ENCODE data around the gene SGPP1.
A peak's percentile ranks its signal among the peaks of the same experiment; 100 is the strongest.

The SGPP1 gene, protein sequence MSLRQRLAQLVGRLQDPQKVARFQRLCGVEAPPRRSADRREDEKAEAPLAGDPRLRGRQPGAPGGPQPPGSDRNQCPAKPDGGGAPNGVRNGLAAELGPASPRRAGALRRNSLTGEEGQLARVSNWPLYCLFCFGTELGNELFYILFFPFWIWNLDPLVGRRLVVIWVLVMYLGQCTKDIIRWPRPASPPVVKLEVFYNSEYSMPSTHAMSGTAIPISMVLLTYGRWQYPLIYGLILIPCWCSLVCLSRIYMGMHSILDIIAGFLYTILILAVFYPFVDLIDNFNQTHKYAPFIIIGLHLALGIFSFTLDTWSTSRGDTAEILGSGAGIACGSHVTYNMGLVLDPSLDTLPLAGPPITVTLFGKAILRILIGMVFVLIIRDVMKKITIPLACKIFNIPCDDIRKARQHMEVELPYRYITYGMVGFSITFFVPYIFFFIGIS

DNA sequence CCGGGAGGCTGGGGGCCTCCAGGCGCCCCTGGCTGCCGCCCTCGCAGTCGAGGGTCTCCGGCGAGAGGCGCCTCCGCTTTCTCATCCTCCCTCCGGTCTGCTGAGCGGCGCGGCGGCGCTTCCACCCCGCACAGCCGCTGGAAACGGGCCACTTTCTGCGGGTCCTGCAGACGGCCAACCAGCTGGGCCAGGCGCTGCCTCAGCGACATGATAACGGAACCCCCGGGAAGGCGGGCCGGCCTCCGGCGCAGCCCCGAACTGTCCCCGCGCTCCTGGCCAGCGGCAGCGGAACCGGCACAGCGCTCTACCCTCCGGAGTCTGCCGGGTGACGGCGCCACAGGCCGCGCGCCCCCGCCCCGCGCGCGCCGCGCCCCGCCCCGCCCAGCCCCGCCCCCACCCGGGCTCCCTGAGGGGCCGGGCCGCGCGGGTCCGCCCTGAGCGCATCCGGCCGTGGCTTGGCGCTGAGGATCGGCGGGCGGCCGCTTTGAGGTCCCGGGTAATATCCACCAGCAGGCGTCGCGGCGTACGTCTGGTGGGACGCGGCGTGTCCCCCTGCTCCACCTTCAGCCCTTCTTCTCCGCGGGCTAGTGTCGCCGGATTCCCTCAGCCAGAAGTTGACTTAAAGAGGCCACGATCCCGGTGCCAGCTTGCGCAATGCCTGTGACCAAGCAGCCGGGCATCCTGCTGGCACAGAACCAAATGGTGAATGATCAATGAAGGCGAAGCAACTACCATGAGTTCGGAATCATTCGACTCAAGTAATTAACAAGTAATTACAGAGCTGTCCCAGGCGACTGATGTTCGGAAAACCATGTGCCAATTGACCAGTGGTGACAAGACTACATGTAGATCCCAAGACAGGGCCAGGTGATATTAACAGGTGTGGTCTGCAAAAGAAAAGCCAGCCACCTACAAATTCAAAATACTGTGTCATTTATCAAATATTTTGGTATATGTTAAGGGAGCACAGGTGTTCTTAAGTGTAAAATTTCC, at the start of gene SGPP1:
SGPP1 (minus strand) TSS at position 330 of the 993 bp plus-strand sequence; CDS start at position 209, 121 bp downstream.
- peak within 1 kb of the TSS; percentile 76 for H3K27ac ChIP-seq
- H3K27me3 ChIP-seq: peaks cover 67% of the 10 kb centered on the region
- peaks cover 16 to 21% of the 10 kb centered on the region in 2 experiments for H3K4me1 ChIP-seq (ENCODE audit: control insufficient read depth in 1 of 2, insufficient read depth in 1 of 2, low read depth in 1 of 2, low read length in 1 of 2)
- H3K9me3 ChIP-seq: no peaks in the 10 kb centered on the region
- TF ChIP-seq, protein P1, sequence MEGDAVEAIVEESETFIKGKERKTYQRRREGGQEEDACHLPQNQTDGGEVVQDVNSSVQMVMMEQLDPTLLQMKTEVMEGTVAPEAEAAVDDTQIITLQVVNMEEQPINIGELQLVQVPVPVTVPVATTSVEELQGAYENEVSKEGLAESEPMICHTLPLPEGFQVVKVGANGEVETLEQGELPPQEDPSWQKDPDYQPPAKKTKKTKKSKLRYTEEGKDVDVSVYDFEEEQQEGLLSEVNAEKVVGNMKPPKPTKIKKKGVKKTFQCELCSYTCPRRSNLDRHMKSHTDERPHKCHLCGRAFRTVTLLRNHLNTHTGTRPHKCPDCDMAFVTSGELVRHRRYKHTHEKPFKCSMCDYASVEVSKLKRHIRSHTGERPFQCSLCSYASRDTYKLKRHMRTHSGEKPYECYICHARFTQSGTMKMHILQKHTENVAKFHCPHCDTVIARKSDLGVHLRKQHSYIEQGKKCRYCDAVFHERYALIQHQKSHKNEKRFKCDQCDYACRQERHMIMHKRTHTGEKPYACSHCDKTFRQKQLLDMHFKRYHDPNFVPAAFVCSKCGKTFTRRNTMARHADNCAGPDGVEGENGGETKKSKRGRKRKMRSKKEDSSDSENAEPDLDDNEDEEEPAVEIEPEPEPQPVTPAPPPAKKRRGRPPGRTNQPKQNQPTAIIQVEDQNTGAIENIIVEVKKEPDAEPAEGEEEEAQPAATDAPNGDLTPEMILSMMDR (IDR thresholded peaks at IDR 0.05): no peak
- H3K4me3 ChIP-seq (ENCODE audit: low read depth in 1 of 2, low read length in 1 of 2): peak within 1 kb of the TSS; percentile 76 to 83
- H3K36me3 ChIP-seq: no peaks in the 10 kb centered on the region

DNA sequence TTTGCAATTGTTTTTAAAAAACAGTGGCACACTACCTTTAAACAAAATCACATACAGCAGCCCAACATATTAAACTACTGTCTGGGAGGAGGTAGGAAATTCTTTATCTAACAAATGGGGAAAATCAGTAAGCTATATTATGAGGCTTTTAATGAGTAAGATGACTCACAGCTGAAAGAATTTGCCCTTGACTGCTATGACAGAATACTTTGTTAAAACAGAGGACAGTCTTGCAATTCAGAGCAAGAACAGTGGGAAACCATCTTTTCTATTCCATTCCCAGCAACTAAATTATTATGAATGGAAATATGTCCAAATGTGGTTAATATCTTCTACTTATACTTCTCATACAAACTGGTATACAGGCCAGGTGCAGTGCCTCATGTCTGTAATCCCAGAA, 49.2 kb upstream of the SGPP1 start:
- Histone ChIP-seq H3K36me3 (peaks cover 8% of the 10 kb centered on the region), H3K27me3 (no peaks in the 10 kb centered on the region), H3K4me1 (ENCODE audit: control insufficient read depth in 1 of 2, insufficient read depth in 1 of 2, low read depth in 1 of 2, low read length in 1 of 2) (no peaks in the 10 kb centered on the region), H3K4me3 (ENCODE audit: low read depth in 1 of 2, low read length in 1 of 2) (no peak overlapping the region), H3K9me3 (no peaks in the 10 kb centered on the region), H3K27ac (no peak overlapping the region)
- TF ChIP-seq, protein P1 (IDR thresholded peaks at IDR 0.05): no peak

DNA sequence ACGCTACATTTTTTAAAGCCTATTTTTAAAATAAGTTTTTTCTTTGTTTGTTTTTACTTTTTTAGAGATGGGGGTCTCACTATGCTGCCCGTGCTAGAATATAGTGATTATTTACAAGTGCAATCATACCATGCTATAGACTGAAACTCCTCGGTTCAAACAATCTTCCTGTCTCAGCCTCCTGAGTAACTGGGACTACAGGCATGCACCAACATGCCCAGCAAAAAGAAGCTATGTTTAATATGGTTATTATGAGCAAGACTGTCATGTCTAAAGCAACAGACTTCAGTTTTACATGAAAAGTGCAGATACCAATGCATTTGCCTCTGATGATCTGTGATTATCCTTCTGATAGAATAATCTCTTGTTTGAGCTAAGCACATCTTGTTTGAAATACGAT, 45.6 kb upstream of the SGPP1 start:
- TF ChIP-seq, protein P1 (IDR thresholded peaks at IDR 0.05): no peak
- Histone ChIP-seq H3K4me1 (ENCODE audit: control insufficient read depth in 1 of 2, insufficient read depth in 1 of 2, low read depth in 1 of 2, low read length in 1 of 2) (peaks cover 7 to 17% of the 10 kb centered on the region in 2 experiments), H3K36me3 (peaks cover 4% of the 10 kb centered on the region), H3K27ac (no peak overlapping the region), H3K27me3 (no peaks in the 10 kb centered on the region), H3K4me3 (ENCODE audit: low read depth in 1 of 2, low read length in 1 of 2) (no peak overlapping the region), H3K9me3 (no peaks in the 10 kb centered on the region)

DNA sequence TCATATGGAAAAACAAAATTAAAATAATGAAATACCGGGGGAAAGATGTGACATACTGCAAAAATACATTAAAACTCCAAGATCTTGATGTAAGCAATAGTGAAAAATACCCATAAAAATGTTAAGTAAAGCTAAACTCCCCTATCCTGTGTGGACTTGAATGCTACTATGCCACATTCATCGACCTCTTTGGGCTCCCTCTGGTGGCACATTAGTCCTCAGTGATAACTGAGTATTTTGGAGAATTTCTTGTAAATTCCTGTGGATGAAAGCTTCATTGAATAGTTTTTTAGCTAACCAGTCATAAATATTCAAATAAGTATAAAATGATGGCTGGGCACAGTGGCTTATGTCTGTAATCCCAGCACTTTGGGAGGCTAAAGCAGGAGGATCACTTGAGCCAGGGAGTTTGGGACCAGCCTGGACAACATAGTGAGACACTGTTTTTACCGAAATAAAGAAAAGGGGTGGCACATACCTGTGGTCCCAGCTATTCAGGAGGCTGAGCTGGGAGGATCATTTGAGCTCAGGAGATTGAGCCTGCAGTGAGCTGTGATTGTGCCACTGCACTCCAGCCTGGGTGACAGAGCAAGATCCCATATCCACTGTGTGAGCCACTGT, 42.4 kb upstream of the SGPP1 start:
- no peaks in the 10 kb centered on the region for H3K27me3 ChIP-seq
- TF ChIP-seq, protein P1 (IDR thresholded peaks at IDR 0.05): peak; percentile 21
- H3K36me3 ChIP-seq: peaks cover 4% of the 10 kb centered on the region
- H3K9me3 ChIP-seq: no peaks in the 10 kb centered on the region
- no peak overlapping the region for H3K4me3 ChIP-seq (ENCODE audit: low read depth in 1 of 2, low read length in 1 of 2)
- H3K27ac ChIP-seq: peak overlapping the region; percentile 5
- H3K4me1 ChIP-seq (ENCODE audit: control insufficient read depth in 1 of 2, insufficient read depth in 1 of 2, low read depth in 1 of 2, low read length in 1 of 2): peaks cover 19 to 24% of the 10 kb centered on the region in 2 experiments

DNA sequence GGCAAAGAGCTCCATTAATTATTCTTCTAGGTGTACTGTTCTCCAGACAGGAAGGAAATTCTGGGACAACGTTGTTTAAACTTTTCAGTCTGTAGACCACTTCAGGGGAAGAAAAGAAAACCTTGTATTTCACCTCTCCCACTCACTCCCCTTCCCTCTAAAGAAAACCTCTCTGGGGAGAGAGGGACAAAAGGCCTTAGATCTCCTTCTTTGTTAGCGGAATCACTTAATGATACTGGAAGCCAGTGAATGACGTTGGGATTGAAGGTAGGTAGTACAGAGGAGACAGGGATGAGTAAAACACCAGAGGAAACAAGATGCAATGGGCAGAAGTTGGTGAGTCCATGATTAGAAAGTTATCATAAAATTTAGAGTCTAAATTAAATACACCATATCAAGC, 38.7 kb upstream of the SGPP1 start:
- H3K4me3 ChIP-seq (ENCODE audit: low read depth in 1 of 2, low read length in 1 of 2): no peak overlapping the region
- TF ChIP-seq, protein P1 (IDR thresholded peaks at IDR 0.05): no peak
- H3K27ac ChIP-seq: peak overlapping the region; percentile 1
- H3K27me3 ChIP-seq: no peaks in the 10 kb centered on the region
- peaks cover 48 to 52% of the 10 kb centered on the region in 2 experiments for H3K4me1 ChIP-seq (ENCODE audit: control insufficient read depth in 1 of 2, insufficient read depth in 1 of 2, low read depth in 1 of 2, low read length in 1 of 2)
- no peaks in the 10 kb centered on the region for H3K36me3 ChIP-seq
- no peaks in the 10 kb centered on the region for H3K9me3 ChIP-seq
